ENCODE data around the gene SSTR1.
"Not testable (repeated sequence)": the region's sequence is repeated elsewhere in the genome, so short reads cannot be mapped to it uniquely, and the experiment has no call there.

The SSTR1 gene, protein sequence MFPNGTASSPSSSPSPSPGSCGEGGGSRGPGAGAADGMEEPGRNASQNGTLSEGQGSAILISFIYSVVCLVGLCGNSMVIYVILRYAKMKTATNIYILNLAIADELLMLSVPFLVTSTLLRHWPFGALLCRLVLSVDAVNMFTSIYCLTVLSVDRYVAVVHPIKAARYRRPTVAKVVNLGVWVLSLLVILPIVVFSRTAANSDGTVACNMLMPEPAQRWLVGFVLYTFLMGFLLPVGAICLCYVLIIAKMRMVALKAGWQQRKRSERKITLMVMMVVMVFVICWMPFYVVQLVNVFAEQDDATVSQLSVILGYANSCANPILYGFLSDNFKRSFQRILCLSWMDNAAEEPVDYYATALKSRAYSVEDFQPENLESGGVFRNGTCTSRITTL

DNA sequence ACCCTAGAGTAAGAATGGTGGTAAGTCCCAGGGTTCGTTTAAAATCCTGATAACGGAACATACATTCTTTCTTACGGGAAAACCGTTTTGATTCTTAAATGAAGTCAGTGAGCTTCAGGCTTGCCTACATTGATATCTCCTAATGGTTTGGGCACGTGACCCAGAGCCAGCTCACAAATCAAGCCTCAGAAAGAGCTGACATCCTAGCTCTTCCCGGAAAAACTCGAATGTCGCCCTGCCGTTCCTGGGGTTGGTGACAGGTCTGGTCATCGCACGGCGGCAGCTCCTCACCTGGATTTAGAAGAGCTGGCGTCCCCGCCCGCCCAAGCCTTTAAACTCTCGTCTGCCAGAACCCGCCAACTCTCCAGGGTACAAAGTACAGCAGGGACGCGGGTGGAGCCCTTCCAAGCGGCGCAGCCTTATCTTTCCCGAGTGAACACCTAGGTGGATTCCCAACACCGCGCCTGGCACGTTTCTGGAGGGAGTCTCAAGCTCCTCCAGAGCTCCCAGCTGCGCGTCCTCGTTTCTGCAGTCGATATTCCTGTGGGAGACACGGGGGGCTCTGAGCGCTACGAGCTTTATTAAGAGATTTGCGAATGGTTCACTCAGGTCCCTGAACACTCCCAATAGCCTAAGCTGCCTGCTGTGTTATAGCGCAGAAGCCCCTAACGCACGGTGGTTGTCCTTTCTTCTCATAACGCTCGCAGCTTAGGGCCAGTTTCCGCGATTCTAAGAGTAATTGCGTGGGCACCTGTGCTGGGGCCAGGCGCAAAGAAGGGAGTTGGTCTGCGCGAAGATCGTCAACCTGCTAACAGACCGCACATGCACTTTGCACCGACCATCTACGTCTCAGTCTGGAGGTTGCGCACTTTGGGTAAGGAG, at the start of gene SSTR1:
SSTR1 (plus strand) TSS at position 169 of the 882 bp plus-strand sequence. CDS start 1,486 bp downstream, outside the sequence.
- DNase-seq: no peak

DNA sequence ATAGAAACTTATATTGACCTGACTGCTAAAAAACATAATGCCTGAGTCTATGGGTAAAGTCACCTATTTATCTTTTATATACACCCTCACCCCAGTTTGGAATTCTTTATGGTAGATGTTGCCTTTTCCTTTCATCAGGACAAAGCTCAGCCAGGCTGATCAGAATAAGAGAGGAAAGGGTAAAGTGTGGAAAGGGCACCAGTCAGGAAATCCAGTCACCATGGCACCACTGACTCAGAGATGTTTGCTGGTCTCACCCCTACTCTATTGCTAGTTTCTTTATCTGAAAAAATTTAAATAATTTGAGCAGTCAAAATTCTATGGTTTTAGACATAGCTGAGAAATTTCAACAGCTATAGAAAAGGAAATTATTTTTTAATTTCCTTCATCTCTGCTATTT, 49.2 kb upstream of the SSTR1 start:
- no peak for DNase-seq

DNA sequence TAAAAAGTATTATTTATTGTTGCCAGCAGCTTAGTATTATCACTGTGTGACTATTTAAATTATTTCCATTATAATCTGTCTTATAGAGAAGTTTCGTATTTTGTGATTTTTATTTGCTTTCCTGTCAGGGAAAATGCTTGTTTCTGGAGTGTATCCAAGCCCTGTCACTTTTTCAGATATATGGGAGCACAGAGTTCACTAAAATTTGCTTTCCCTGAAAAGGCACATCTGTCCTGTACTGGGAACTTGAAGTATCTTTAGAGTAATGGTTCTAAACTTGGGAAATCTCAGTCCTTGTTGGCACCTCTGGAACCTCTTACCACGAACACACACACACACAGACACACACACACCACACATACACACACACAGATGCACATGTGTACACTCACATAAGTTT, 39.3 kb upstream of the SSTR1 start:
- DNase-seq: no peak

DNA sequence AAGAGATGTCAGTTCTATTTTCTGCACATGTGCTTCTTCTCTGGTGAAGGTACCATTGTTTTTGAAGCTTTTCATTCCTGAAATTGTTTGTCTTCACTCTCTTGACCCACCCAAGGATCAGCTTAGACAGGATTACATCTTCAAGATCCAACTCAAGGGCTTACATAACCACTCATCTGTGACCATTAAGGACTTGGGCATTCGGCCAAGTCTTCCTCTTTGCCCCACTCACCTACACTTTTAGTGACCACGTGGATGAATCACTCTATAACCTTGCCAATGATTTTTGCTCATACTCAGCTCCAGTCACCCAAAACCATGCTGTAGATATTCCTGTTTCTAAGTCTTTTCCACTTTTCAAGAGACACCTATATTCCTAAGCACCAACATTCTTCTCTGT, 36.5 kb upstream of the SSTR1 start:
- DNase-seq: peak; percentile 99

DNA sequence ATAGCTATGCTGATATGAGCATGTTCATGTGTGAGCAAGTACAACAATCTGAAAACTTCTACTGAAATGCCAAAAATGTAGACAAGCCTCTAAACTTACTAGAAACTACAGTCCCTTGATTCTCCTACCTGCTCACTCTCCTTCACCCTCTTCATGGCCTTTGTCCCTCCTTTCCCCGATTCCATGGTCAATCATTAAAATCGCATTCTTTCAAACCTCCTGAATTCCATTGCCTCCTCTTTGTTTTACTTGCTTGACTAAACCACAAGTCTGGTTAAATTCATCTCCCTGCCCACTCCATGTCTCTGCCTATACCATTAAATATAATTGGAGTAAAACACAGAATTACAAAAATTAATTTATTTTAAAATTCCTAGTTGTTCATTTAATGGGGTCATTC, 33.0 kb upstream of the SSTR1 start:
- no peak for DNase-seq

DNA sequence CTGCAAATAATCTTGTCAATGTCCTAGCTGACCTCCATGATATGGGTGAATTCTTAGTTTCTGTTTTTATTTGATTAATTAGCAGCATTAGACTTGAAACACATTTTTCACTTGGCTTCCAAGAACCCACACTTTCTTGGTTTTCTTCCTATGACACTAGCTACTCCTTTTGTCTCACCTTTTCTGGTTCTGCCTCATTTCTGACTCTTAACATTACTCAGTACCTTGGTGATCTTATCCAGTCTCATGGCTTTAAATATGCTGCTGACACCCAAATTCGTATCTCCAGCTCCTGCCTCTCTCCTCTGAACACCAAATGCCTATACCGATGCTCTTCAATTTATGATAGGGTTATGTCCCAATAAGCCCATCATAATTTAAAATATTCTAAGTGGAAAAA, 32.0 kb upstream of the SSTR1 start:
- no peak for DNase-seq

DNA sequence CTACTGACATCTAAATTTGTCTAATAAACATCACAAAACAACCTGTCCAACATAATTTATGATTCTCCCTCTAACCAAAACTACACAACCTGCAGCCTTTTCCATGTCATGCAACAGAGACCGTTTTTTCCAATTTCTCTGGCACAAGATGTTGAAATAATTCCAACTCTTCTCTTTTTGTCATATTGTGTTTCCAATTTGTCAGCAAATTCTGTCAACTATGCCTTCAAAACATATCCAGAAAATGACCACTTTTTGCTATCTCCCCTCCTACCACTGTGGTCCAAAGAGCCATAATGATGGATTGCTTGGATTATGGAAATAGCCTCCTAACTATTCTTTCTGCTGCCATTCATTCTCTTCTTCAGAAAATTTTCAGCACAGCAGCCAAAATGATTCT, 31.3 kb upstream of the SSTR1 start:
- no peak for DNase-seq

DNA sequence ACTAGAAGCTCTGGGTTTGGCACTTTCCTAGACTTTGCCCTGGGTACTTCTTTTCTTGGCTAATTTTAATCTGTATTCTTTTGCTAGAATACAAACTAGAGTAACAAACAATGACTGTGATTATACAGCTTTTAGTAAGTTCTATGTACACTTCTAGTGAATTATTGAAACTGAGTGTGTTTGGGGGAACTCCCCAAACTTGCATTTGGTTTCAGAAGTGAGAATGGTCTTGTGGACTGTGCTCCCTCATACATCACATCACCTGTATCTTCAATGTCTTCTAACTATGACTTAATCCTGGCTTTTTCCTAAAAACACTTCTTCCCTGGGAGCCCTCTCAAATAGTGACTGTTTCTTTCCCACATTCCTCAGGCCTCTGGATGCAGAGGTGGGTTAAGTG, 23.6 kb upstream of the SSTR1 start:
- DNase-seq: no peak

DNA sequence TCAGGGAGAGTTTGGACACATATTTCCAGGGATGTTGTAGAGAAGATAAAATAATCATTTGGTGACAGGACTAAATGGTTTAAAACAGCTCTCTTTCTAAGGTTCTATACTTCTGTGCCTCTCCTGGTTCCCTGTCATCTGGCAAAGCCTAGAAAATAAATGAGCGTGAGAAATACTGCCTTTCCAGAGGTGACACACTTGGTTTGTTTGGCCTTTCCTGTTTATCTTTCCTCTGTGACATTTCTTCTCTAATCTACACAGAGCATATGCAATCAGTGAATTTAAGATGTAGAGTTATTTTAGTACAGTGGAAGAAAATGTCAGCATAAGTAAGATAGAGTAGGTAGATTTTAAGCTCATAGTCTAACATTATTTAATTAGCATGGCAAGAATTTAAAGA, 22.0 kb upstream of the SSTR1 start:
- no peak for DNase-seq

DNA sequence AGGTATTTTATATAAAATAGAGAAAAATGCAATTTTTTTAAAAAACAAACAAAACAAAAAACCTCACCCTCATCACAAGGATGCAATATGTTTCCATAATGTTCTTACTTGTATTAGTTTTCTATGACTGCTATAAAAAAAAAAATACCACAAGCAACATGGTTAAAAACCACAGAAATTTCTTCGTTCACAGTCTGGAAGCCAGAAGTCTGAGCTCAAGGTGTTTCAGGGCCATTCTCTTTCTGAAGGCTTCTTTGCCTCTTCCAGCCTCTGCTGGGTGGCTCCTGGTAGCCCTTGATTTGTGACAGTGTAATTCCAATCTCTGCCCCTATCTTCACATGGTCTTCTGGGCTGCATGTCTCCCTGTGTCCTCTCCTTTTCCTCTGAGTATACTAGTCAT, 21.5 kb upstream of the SSTR1 start:
- DNase-seq: no peak

DNA sequence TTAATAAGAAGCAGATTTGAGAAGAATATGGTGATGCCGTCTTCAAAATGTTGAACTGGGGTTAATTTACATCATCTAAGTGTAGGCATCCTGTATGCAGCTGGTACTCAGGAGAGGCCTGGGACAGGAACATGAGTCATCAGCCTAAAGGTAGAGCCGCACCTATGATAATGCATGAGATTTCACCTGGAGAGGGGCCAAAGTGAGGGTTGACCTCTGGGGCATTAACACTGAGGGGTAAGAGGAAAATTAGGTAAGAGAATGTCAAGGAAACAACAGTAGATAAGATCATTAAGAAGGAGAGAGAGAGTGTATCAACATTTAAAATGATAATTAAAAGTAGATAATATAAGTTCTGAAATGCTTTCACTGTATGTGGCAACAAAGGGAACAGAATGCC, 20.2 kb upstream of the SSTR1 start:
- no peak for DNase-seq

DNA sequence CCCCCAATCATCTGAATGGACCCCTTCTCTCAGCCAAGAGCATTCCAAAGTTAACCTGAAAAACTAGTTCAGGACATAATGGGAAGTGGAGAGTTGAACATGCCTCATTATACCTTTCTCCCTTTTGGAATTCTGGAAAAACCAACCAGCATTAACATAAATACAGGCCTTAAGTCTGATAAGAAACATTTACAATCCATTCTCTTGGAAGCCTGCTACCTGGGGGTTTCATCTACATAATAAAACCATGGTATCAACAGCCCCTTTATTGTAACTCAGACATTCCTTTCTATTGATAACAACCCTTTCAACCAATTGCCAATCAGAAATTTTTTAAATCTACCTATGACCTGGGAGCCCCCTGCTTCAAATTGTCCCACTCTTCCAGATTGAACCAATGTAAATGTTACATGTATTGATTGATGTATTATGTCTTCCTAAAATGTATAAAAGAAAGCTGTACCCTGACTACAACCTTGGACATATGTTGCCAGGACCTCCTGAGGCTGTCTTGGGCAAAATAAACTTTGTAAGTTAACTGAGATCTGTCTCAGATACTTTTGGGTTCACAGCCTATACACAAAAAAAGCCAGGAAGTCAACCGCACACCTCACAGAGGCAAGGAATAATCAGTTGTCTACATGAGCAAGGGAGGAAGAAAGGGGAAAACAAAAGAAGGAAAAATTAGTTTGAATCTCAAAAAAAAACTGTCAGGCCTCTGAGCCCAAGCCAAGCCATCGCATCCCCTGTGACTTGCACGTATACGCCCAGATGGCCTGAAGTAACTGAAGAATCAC, 17.6 kb upstream of the SSTR1 start:
- no peak for DNase-seq

DNA sequence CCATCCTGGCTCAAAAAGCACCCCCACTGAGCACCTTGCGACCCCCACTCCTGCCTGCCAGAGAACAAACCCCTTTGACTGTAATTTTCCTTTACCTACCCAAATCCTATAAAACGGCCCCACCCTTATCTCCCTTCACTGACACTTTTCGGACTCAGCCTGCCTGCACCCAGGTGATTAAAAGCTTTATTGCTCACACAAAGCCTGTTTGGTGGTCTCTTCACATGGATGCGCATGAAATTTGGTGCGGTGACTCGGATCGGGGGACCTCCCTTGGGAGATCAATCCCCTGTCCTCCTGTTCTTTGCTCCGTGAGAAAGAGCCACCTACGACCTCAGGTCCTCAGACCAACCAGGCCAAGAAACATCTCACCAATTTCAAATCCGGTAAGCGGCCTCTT, 16.9 kb upstream of the SSTR1 start:
- DNase-seq: not testable (repeated sequence)

DNA sequence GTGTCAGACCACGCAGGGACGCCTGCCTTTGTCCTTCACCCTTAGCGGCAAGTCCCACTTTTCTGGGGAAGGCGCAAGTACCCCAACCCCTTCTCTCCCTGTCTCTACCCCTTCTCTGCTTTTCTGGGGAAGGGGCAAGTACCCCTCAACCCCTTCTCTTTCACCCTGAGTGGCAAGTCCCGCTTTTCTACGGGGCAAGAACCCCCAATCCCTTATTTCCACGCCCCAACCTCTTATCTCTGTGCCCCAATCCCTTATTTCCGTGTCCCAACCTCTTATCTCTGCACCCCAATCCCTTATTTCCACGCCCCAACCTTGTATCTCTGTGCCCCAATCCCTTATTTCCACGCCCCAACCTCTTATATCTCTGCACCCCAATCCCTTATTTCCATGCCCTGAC, 16.2 kb upstream of the SSTR1 start:
- DNase-seq: not testable (repeated sequence)

DNA sequence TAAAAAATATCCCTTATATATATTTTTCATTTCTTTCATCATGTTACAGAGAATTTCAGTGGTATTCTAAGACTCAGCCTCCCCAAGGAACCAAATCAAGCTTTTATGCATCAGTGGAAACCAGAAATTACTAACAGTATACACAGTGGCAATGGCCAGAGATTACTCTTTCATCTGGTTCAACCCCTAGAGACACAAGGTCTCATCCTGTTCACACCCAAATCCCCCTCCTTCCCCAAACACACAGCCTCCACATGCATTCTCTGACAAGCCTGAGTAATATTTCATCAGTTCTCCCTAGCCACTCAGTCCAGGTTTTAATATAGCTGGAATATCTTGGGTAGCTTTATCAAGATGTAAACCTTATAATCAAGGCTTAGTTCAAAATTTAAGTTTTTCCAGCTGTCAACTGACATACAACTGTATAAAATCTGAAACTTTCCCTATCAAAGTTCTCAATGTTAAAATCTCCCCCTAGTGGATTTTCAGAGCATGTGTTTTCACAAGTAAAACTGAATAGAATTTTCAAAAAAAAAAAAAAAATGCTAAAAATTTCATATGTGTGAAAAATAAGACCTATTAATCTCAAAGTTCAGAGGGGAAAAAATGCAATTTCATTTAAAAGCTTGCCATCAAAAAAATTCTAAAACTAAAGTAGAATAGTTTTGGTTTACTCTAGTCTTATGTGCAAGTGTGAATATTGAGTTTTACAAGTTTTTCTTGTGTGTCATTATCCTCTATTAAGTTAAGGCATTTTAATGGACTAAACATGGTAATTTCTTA, 10.5 kb upstream of the SSTR1 start:
- DNase-seq: no peak

DNA sequence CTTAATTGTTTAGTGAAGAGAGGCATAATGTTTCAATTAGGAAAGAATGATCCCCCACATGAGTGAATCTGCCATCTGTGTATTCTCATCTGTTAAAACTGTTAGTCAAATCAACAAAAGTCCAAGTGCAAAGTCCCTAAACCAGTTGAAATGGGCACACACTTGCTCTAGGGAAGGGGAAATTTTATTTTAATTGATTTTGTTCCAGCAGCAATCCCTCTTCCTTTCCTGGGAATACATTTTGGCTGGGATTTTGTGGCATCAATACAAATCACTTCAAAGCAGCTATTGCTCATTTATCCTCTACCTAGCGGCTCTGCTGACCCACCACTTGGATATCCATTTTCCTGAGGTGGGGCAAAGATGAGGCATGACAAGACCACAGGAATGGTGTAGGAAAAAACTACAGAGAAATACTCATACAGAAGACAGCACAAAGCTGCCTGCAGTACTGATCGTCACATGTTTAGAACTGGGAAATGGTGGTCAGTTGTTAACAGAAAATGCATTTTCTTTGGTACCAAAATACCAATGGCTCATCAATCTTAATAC, 9.8 kb upstream of the SSTR1 start:
- DNase-seq: no peak

DNA sequence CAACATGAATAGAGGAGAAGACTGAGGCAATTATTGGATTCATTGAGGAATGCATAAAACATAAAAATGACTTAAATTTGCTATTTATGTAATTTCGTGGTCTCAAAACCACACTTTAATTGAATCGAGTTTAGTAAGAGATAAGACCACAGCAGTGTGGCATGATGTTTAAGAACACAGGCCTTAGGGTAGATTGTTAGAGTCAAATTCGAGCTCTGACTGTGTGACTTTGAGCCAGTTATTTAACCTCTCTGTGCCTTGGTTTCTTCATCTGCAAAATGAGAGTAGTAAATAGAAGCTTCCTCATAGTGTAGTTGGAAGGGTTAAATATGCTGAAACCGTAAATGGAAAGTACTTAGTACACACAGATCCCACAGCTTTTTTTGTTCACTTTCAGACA, 9.3 kb upstream of the SSTR1 start:
- no peak for DNase-seq

DNA sequence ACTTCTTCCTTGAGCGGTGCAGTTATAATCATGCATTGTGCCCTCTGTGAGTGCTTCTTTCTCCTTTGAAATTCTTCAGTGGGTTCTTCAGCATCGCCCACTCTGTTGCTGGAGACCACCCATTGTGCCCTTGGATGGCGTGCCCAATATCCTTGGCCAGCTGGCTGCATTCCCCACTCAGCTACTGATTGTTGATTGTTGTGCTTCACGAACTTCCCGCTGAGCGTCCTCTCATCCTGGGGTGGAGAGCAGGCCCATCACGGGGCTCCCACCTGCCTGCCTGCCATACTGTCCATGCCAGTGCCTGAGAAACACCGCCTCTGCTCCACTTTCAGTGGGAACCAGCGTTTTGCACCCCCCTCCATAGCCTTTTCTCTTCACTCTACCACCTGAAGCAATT, 8.6 kb upstream of the SSTR1 start:
- DNase-seq: no peak

DNA sequence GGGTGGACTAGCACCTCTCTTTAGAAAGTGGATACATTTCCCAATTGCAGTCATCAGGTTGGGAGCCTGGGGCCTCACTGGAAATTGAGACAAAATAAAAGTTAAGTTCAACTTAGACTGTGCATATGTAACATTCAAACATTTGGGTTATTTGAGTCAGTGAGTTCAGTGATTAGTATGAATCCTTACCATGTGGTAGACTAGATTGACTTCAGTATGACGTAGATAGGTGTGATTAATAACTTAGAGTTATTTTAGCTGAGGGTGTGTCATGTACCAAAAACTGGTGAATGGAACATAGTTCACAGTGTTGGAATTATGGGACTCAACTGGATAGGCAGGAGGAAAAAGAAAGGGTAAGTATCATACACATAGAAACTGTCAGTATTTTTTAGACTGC, 8.0 kb upstream of the SSTR1 start:
- DNase-seq: no peak

DNA sequence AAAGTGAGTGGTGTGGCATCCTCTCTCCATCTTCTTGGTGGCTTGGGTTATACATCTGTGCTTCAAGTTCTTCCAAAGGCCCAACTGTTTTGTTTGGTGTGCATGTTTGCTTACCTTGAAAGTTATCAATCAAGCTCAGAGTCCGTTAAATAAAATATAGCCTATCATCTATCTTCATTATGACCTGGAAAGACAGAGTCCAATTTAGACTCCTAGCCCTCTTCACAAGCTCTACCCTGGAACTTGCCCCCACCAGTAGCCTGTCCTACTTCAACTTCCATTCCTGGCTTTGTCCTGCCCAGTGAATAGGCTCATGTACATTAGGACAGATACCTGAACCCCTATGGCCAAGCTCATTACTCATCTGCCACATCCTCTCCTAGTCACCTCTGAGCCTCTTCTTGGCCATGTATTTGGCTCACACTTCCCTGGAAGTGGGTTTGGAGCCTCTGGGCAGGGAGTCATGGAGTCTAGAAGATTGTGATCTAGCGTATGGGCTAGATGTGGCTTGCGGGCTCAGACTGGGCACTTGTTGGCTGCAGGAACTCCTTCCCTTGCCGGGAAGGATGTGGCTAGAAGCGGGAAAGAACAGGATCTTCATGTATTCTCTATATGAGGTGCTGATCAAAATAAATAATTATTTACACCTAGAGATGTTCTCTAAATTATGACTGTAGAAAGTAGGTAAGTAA, 6.4 kb upstream of the SSTR1 start:
- no peak for DNase-seq

DNA sequence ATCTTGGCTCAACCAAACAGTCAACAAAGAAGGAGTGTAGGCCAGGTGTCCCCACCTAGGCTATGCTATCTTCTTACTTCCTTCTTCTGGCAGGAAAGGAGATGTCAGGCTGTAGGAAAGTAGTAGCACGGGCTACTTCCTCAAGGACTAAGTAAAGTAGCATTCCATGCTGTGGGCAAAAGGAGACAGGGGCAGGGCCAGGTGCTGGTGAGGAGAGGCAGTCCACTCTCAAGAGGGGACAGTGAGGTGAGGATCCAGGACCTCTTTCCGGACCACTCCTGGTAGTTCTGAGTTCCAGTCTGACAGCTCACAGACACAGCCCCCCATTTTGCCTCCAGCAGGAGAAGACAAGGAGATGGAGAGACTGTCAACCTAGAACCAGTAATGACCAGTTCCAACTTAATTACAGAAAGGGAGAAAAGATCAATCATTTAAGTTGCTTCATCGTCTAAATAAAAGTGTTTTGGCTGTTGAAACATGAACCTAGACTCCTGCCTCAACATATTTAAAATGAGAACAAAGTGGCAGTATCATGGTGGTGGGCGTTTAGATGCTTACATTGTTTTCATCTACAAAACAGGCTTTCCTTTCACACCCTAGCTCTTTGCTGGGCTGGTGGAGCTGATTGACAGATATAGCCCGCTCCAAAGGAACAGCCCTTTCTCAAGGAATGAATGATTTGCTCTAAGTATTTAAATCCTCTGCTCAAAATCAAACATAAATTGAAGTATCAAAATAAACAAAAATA, 5.1 kb upstream of the SSTR1 start:
- no peak for DNase-seq

Data from DMS79 (cell line).